Liver (tissue), 9 donors: ENCODE data around the gene MT1M. TPM values are rescaled to one million over a fixed set of nuclear protein-coding genes. Genes with fewer than 3 reads are reported as not detected.
A peak's percentile ranks its signal among the peaks of the same experiment; 100 is the strongest.

Experiments used
- DNase-seq: peaks from one replicate; pipeline ENCODE4 v3.0.0-alpha.2; 2017; ENCODE audit warnings: low spot score
- H3K27ac ChIP-seq, 2 donors: one replicate each; pipeline ENCODE4 v1.7.0; 2013; ENCODE audit warnings: inconsistent platforms in 2 of 2, low read length in 2 of 2, control low read depth in 1 of 2, low read depth in 1 of 2, mild to moderate bottlenecking in 1 of 2
- H3K27me3 ChIP-seq, 4 donors: one replicate each; pipeline versions ENCODE4 v1.6.1 to v1.7.0; 2013; ENCODE audit warnings: low read length in 3 of 4, inconsistent platforms in 1 of 4, mild to moderate bottlenecking in 1 of 4, moderate library complexity in 1 of 4; ENCODE audit not compliant: control insufficient read depth in 4 of 4, insufficient read depth in 4 of 4
- H3K36me3 ChIP-seq, 4 donors: one replicate each; pipeline versions ENCODE4 v1.6.1 to v1.7.0; 2013; ENCODE audit warnings: low read length in 3 of 4, mild to moderate bottlenecking in 3 of 4, low read depth in 1 of 4, moderate library complexity in 1 of 4; ENCODE audit not compliant: control insufficient read depth in 4 of 4, insufficient read depth in 3 of 4
- H3K4me1 ChIP-seq, 4 donors: one replicate each; pipeline versions ENCODE4 v1.6.1 to v1.7.0; 2013; ENCODE audit warnings: low read length in 3 of 4, mild to moderate bottlenecking in 3 of 4, moderate library complexity in 1 of 4; ENCODE audit not compliant: control insufficient read depth in 4 of 4, insufficient read depth in 4 of 4
- H3K4me3 ChIP-seq, 3 donors: one replicate each; pipeline versions ENCODE4 v1.6.1 to v1.7.0; 2013; ENCODE audit warnings: low read length in 3 of 3, control low read depth in 1 of 3, low read depth in 1 of 3, mild to moderate bottlenecking in 1 of 3
- H3K9ac ChIP-seq, 2 donors: one replicate each; pipeline ENCODE4 v1.7.0; 2013; ENCODE audit warnings: low read length in 2 of 2, mild to moderate bottlenecking in 2 of 2, moderate library complexity in 2 of 2, control low read depth in 1 of 2, low read depth in 1 of 2
- H3K9me3 ChIP-seq, 4 donors: one replicate each; pipeline versions ENCODE4 v1.6.1 to v1.7.0; 2013; ENCODE audit warnings: low read length in 3 of 4; ENCODE audit not compliant: control insufficient read depth in 4 of 4
- ATF3 ChIP-seq: IDR thresholded peaks from 2 replicates; pipeline ENCODE4 v1.6.1; 2016; ENCODE audit warnings: antibody characterized with exemption
- EGR1 ChIP-seq, 2 donors: IDR thresholded peaks; 2 replicates each; pipeline ENCODE4 v1.6.1; 2016 to 2018; ENCODE audit warnings: antibody characterized with exemption in 2 of 2, low read depth in 2 of 2
- FOXA1 ChIP-seq: IDR thresholded peaks from 2 replicates; pipeline ENCODE4 v1.6.1; 2016; ENCODE audit warnings: antibody characterized with exemption
- FOXA2 ChIP-seq: IDR thresholded peaks from 2 replicates; pipeline ENCODE4 v1.6.1; 2016; ENCODE audit warnings: antibody characterized with exemption
- GABPA ChIP-seq, 2 donors: IDR thresholded peaks in 1 of 2; conservative IDR thresholded peaks in 1 of 2; 2 replicates each; pipeline ENCODE4 v1.6.1; 2016; ENCODE audit warnings: antibody characterized with exemption in 2 of 2, mild to moderate bottlenecking in 1 of 2, moderate library complexity in 1 of 2
- HNF4A ChIP-seq, 2 donors: conservative IDR thresholded peaks; 2 replicates each; pipeline ENCODE4 v1.6.1; 2016; ENCODE audit warnings: antibody characterized with exemption in 2 of 2, mild to moderate bottlenecking in 2 of 2
- HNF4G ChIP-seq: IDR thresholded peaks from 2 replicates; pipeline ENCODE4 v1.6.1; 2016; ENCODE audit warnings: antibody characterized with exemption
- JUND ChIP-seq, 2 donors: IDR thresholded peaks; 2 replicates each; pipeline ENCODE4 v1.6.1; 2016; ENCODE audit warnings: antibody characterized with exemption in 2 of 2
- MAX ChIP-seq: IDR thresholded peaks from 2 replicates; pipeline ENCODE4 v1.6.1; 2016; ENCODE audit warnings: antibody characterized with exemption
- NR2F2 ChIP-seq: IDR thresholded peaks from 2 replicates; pipeline ENCODE4 v1.6.1; 2016; ENCODE audit warnings: antibody characterized with exemption
- RAD21 ChIP-seq, 2 donors: IDR thresholded peaks; 2 replicates each; pipeline ENCODE4 v1.6.1; 2016; ENCODE audit warnings: antibody characterized with exemption in 2 of 2, mild to moderate bottlenecking in 2 of 2
- REST ChIP-seq: IDR thresholded peaks from 2 replicates; pipeline ENCODE4 v1.6.1; 2016; ENCODE audit warnings: antibody characterized with exemption, mild to moderate bottlenecking
- RXRA ChIP-seq, 2 donors: IDR thresholded peaks; 2 replicates each; pipeline ENCODE4 v1.6.1; 2017 to 2018; ENCODE audit warnings: antibody characterized with exemption in 2 of 2, mild to moderate bottlenecking in 1 of 2
- SP1 ChIP-seq: IDR thresholded peaks from 2 replicates; pipeline ENCODE4 v1.6.1; 2018; ENCODE audit warnings: antibody characterized with exemption, mild to moderate bottlenecking
- TAF1 ChIP-seq: conservative IDR thresholded peaks from 2 replicates; pipeline ENCODE4 v1.6.1; 2016; ENCODE audit warnings: antibody characterized with exemption, mild to moderate bottlenecking
- YY1 ChIP-seq: IDR thresholded peaks from 2 replicates; pipeline ENCODE4 v1.6.1; 2016; ENCODE audit warnings: antibody characterized with exemption, mild to moderate bottlenecking
- ZBTB33 ChIP-seq: IDR thresholded peaks from 2 replicates; pipeline ENCODE4 v1.6.1; 2016; ENCODE audit warnings: antibody characterized with exemption
- WGBS: extraction: QIAGEN DNeasy Blood & Tissue Kit; methylation state at CpG from one replicate; pipeline ENCODE4 v1.1.7; 2013; 5-methylcytosine and 5-hydroxymethylcytosine counted together
- polyA plus RNA-seq, 2 donors: library from polyadenylated mRNA; stranded (reverse) in 1 of 2; unstranded in 1 of 2; fragments of 200-250 nt in 1 of 2; fragments of >200 nt in 1 of 2; fragmentation: Nextera tagmentation in 1 of 2; extraction: Ambion mirVana in 1 of 2; gene quantifications; one replicate each; pipeline versions ENCODE4 v1.2.1 to v1.2.3, GENCODE V29; 2013 to 2015
- total RNA-seq, 2 donors: library from RNA; depleted of rRNA; stranded (reverse); fragments of >200 nt; gene quantifications; one replicate each; pipeline ENCODE4 v1.2.3, GENCODE V29; 2014
- donor health status: healthy.
- donor health status: healthy.
- donor health status: healthy.
- donor health status: healthy.
- donor health status: healthy.

MT1M gene
- total and polyA plus RNA-seq, 4 donors, result 20.4 to 343 (median 194) TPM

- no peaks in the 10 kb centered on the region for H3K27me3 ChIP-seq
- H3K27ac ChIP-seq, result no peak overlapping the region
- H3K9ac ChIP-seq, result no peak overlapping the region
- H3K4me1 ChIP-seq, result peaks cover 5 to 35% (median 18%) of the 10 kb centered on the region in 4 donors
- no peak for DNase-seq
- H3K36me3 ChIP-seq, result no peaks in the 10 kb centered on the region
- 100% methylated on average over 1 of the region's 1 CpG for WGBS
- TF ChIP-seq JUND (IDR thresholded peaks at IDR 0.05), result no peak
- no peak for TF ChIP-seq RXRA (IDR thresholded peaks at IDR 0.05)
- no peaks in the 10 kb centered on the region for H3K9me3 ChIP-seq
- no peak overlapping the region for H3K4me3 ChIP-seq
Observed at GRCh38 chr16:56645311-56645710, 12.9 kb downstream of the MT1M start.

- no peaks in the 10 kb centered on the region for H3K27me3 ChIP-seq
- WGBS, result 2% methylated on average over 1 of the region's 1 CpG
- H3K9ac ChIP-seq, result no peak overlapping the region
- no peak for TF ChIP-seq NR2F2
- TF ChIP-seq HNF4G, result no peak
- TF ChIP-seq GABPA (IDR thresholded peaks at IDR 0.05 in 1 of 2, conservative IDR thresholded peaks at IDR 0.05 in 1 of 2), result no peak
- no peak for TF ChIP-seq YY1
- TF ChIP-seq EGR1 (IDR thresholded peaks at IDR 0.05; ENCODE audit: low read depth in 2 of 2), result no peak
- TF ChIP-seq REST, result no peak
- TF ChIP-seq JUND (IDR thresholded peaks at IDR 0.05), result no peak
- no peak for DNase-seq
- no peak overlapping the region for H3K27ac ChIP-seq
- no peak overlapping the region for H3K4me3 ChIP-seq
- H3K4me1 ChIP-seq, result peaks cover 5 to 35% (median 18%) of the 10 kb centered on the region in 4 donors
- no peaks in the 10 kb centered on the region for H3K9me3 ChIP-seq
- H3K36me3 ChIP-seq, result no peaks in the 10 kb centered on the region
Observed at GRCh38 chr16:56645838-56646237, 13.4 kb downstream of the MT1M start.

- 21% methylated on average over 33 of the region's 33 CpGs for WGBS
- H3K9ac ChIP-seq, result no peak overlapping the region
- H3K27me3 ChIP-seq, result no peaks in the 10 kb centered on the region
- peak; percentile 54 for DNase-seq
- H3K36me3 ChIP-seq, result no peaks in the 10 kb centered on the region
- peak overlapping the region in 1 of 3 donors; percentile 18 for H3K4me3 ChIP-seq
- H3K4me1 ChIP-seq, result peaks cover 5 to 31% (median 16%) of the 10 kb centered on the region in 4 donors
- H3K27ac ChIP-seq, result peak overlapping the region; percentile 62 to 77
- no peaks in the 10 kb centered on the region for H3K9me3 ChIP-seq
- TF ChIP-seq JUND (IDR thresholded peaks at IDR 0.05), result no peak
- no peak for TF ChIP-seq FOXA1
- peak; percentile 92 to 93 for TF ChIP-seq RXRA (IDR thresholded peaks at IDR 0.05)
- TF ChIP-seq ATF3, result no peak
- TF ChIP-seq GABPA (IDR thresholded peaks at IDR 0.05 in 1 of 2, conservative IDR thresholded peaks at IDR 0.05 in 1 of 2), result no peak
- peak; percentile 64 for TF ChIP-seq NR2F2
- TF ChIP-seq SP1, result peak; percentile 95
- TF ChIP-seq FOXA2, result peak; percentile 18
- TF ChIP-seq MAX, result peak; percentile 84
- peak; percentile 34 for TF ChIP-seq HNF4G
- peak; percentile 55 for TF ChIP-seq TAF1
- peak; percentile 68 for TF ChIP-seq YY1
- peak; percentile 32 to 41 for TF ChIP-seq RAD21 (IDR thresholded peaks at IDR 0.05)
- TF ChIP-seq EGR1 (IDR thresholded peaks at IDR 0.05; ENCODE audit: low read depth in 2 of 2), result no peak
- TF ChIP-seq ZBTB33, result peak; percentile 8
- TF ChIP-seq HNF4A (conservative IDR thresholded peaks at IDR 0.05), result peak; percentile 74 to 80
- peak; percentile 74 for TF ChIP-seq REST
Observed at GRCh38 chr16:56647641-56648431, 15.4 kb downstream of the MT1M start.
